ENCODE data around the gene NSMF. TPM values are rescaled to one million over a fixed set of nuclear protein-coding genes. Genes with fewer than 3 reads are reported as not detected.

NSMF gene
- total RNA-seq, 1 donor from 2014 or later: 24.7 TPM

DNA sequence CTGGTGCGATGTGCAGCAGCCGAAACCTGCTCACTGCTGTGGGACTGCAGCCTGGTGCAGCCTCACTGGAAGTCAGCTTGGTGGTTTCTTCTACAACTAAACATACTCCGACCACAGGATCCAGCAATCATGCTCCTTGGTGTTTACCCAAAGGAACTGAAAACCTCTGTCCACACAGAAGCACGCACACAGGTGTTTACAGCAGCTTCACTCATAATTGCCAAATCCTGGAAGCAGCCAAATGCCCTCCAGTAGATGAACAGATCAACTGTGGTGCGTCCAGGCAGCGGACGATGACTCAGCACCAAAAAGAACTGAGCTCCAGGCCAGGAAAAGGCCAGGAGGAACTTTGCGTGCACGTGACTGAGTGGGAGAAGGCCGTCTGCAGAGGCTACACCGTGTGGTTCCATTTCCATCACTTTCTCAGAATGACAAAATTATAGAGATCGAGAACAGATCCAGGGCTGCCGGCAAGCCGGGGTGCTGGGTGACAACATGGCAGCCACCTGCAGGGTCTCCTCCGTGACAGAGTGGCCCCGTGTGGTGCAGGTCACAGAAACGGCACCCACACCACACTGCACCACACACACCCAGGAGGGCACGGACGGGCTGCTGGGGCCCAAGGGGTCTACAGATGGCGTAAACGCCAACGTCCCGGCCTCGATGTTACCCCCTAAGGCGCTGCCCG, 23.1 kb upstream of the NSMF start:
- POLR2A ChIA-PET: no interaction called here
- DNase-seq: no peak
- intact Hi-C loops (cut with micrococcal nuclease): no loop called here

DNA sequence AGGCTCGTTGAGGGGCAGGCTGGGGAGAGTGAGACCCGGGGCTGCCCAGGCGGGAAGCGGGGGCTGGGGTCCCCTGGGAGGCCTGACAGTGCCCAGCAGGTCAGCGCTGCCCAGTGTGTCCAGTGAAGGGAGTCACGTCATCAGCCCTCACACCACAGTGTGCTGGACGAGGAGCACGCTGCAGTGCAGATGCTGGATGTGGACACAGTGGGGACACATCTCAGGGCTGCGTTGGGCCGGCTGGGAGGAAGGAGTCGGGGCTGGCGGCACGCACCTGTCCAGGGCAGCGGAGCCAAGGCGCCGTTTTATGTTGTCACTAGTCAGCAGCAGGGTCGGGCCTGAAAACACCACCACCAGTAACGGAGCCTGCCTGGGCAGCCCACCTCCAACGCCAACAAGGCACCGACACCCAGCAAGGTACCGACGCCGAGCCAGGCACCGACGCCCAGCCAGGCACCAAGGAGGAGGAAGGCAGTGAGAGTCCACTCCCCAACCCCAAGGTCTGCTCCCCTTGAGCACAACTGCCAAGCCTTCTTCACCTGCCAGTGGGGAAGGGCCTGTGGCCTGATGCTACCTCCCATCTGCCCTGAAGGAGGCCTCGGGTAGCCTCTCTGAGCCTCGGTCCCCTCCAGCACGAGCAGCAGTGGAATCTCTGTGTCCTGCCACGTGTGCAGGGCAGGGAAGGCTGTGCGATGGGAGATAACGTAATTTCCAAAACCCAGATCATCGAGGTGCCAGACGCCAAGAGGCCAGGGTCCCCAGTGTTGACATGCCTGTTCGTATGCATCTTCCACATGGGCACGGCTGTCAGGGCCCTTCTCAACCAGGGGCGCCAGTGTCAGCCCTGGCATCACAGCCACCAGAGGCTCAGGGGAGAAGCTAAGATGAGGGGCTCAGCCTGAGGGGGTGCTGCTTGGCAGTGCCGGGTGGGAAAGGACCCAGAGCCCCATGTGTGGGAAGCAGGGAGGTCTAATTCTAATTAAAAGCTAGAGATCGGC, 21.9 kb upstream of the NSMF start:
- TF ChIP-seq, protein P1, sequence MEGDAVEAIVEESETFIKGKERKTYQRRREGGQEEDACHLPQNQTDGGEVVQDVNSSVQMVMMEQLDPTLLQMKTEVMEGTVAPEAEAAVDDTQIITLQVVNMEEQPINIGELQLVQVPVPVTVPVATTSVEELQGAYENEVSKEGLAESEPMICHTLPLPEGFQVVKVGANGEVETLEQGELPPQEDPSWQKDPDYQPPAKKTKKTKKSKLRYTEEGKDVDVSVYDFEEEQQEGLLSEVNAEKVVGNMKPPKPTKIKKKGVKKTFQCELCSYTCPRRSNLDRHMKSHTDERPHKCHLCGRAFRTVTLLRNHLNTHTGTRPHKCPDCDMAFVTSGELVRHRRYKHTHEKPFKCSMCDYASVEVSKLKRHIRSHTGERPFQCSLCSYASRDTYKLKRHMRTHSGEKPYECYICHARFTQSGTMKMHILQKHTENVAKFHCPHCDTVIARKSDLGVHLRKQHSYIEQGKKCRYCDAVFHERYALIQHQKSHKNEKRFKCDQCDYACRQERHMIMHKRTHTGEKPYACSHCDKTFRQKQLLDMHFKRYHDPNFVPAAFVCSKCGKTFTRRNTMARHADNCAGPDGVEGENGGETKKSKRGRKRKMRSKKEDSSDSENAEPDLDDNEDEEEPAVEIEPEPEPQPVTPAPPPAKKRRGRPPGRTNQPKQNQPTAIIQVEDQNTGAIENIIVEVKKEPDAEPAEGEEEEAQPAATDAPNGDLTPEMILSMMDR (IDR thresholded peaks at IDR 0.05): no peak
- ChIA-PET POLR2A (no interaction called here), CTCF (no interaction called here)
- Mint-ChIP-seq H3K4me1 (no peaks in the 10 kb centered on the region), H3K4me3 (no peak overlapping the region), H3K27ac (no peak overlapping the region), H3K27me3 (no peaks in the 10 kb centered on the region), H3K9me3 (peaks cover 3% of the 10 kb centered on the region), H3K36me3 (ENCODE audit: low read depth) (peaks cover 9% of the 10 kb centered on the region)
- intact Hi-C loops (cut with micrococcal nuclease): no loop called here
- DNase-seq: no peak
- ATAC-seq (ENCODE audit: low read depth): no peak

More for the DNA sequence above, 23.1 kb upstream of the NSMF start:
- Mint-ChIP-seq H3K9me3 (no peaks in the 10 kb centered on the region), H3K27me3 (no peaks in the 10 kb centered on the region), H3K36me3 (ENCODE audit: low read depth) (peaks cover 2% of the 10 kb centered on the region), H3K4me1 (no peaks in the 10 kb centered on the region), H3K4me3 (no peak overlapping the region), H3K27ac (no peak overlapping the region)
- ATAC-seq (ENCODE audit: low read depth): no peak
- TF ChIP-seq, protein P1 (IDR thresholded peaks at IDR 0.05): no peak
- CTCF ChIA-PET: no interaction called here

DNA sequence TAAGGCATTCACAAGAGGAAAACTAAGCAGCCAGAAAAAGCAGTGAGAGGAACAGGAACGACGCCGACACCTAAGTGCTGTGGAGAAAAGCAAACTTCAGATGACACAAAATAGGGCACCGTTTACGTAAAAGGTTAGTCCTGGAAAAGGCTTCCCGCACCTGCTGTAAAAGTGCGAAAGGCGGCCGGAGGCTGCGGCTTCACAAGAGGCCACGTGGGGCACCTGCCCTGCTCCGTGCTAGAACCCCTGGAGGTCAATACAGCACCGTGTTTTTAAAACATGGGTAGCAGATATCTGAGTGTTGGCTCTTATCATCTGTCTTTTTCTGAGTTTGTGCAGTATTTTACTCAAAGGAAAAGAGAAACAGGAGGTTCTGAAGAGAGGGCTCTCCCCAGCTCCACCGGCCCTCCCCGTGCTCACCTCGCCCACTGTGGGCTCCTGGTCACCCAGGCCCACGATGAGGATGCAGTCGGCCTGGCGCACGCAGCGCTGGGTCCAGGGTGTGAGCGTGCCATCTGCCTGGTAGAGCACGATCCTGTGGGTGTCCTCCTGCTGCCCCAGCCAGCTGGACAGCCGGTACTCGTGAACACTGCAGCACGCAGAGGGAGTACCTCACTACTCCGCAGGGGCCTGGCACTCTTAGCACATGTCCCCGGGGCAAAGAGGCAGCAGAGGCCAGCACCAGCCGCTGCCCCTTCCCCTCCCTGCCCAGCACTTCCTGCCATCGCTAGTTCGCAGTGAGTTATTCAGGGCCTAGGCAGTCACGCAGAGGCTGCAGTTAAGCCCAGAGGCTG, 21.0 kb upstream of the NSMF start:
- H3K4me3 Mint-ChIP-seq: no peak overlapping the region
- H3K27me3 Mint-ChIP-seq: no peaks in the 10 kb centered on the region
- DNase-seq: no peak
- POLR2A ChIA-PET: no interaction called here
- CTCF ChIA-PET: interaction anchor here (0.6 kb wide), 1 partner anchor 1120 kb away, joined by 3 read pairs; no protein-coding TSS in a partner anchor
- peaks cover 13% of the 10 kb centered on the region for H3K36me3 Mint-ChIP-seq (ENCODE audit: low read depth)
- H3K4me1 Mint-ChIP-seq: no peaks in the 10 kb centered on the region
- H3K27ac Mint-ChIP-seq: no peak overlapping the region
- TF ChIP-seq, protein P1 (IDR thresholded peaks at IDR 0.05): no peak
- intact Hi-C loops (cut with micrococcal nuclease): no loop called here
- peaks cover 8% of the 10 kb centered on the region for H3K9me3 Mint-ChIP-seq
- no peak for ATAC-seq (ENCODE audit: low read depth)

DNA sequence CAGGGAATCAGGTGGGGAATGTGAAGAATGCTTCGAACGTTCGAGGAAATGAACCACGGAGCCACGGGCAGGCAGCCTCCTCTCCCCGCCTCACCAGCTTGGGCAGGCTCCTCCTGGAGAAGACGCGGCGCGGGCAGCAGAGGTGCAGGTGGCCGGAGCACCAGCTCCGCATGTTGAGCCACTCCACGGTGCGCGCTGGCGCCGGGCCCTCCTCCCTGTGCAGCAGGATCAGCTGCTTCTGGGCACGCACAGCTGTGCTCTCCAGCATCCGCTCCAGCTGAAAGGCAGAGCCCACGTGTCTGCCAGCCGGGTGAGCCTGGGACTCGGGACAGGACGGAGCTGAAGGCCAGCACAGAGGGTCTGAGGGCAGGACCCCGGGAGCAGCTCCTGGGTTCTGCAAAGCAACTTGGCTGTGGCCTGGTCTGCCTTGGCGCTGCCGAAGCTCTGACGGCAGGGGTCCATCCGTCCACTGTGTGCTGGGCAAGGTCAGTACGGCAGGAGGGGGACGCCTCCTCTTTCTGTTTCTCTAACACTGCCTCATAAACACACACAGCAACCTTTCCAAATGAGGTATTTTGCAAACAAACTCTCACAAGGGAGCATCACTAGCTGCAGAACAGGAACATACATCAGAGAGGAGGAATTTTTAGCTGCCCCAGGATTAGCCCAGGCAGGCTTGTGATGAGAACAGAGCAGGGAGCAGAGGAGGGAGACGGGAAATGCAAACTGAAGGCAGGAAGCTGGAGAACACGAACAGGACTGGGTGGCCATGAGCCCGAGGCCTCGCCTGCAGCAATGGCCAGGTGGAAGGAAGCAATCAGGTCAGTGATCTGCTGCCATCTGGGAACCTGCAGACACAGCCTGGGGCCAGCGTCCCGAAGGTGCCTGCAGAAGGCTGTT, 20.1 kb upstream of the NSMF start:
- DNase-seq (no peak), ATAC-seq (ENCODE audit: low read depth) (no peak)
- peaks cover 10% of the 10 kb centered on the region for H3K9me3 Mint-ChIP-seq
- CTCF ChIA-PET: interaction anchor here (0.6 kb wide), 1 partner anchor 1120 kb away, joined by 3 read pairs; no protein-coding TSS in a partner anchor
- no peaks in the 10 kb centered on the region for H3K4me1 Mint-ChIP-seq
- intact Hi-C loops (cut with micrococcal nuclease): no loop called here
- H3K27me3 Mint-ChIP-seq: no peaks in the 10 kb centered on the region
- no peak overlapping the region for H3K27ac Mint-ChIP-seq
- H3K36me3 Mint-ChIP-seq (ENCODE audit: low read depth): peaks cover 16% of the 10 kb centered on the region
- POLR2A ChIA-PET: interaction anchor here (0.6 to 0.7 kb wide), 2 partner anchors 30 to 394 kb away, joined by 3 read pairs; no protein-coding TSS in a partner anchor
- TF ChIP-seq, protein P1 (IDR thresholded peaks at IDR 0.05): no peak
- H3K4me3 Mint-ChIP-seq: no peak overlapping the region
